Hepatocyte (in vitro differentiated cells): ENCODE measurements around the gene NFIA. TPM values are rescaled to one million over a fixed set of nuclear protein-coding genes. Genes with fewer than 3 reads are reported as not detected.

ENCODE experiments used
- DNase-seq: peaks from one replicate; pipeline ENCODE4 v3.0.0-alpha.2; 2016; ENCODE audit warnings: low spot score
- H2AFZ ChIP-seq: fragments of 200-600 bp; sonication (generic); 2 replicates; pipeline ENCODE4 v1.6.0; 2016; ENCODE audit warnings: antibody characterized with exemption, mild to moderate bottlenecking
- H3K27ac ChIP-seq: fragments of 200-600 bp; sonication (generic); 2 replicates; pipeline ENCODE4 v1.5.1; 2016; ENCODE audit warnings: mild to moderate bottlenecking
- H3K27me3 ChIP-seq: fragments of 200-600 bp; sonication (generic); 2 replicates; pipeline ENCODE4 v1.6.1; 2016
- H3K36me3 ChIP-seq: fragments of 200-600 bp; sonication (generic); replicated peaks from 2 replicates; pipeline ENCODE4 v1.5.1; 2016; ENCODE audit warnings: low read depth; ENCODE audit not compliant: insufficient read depth
- H3K4me1 ChIP-seq: fragments of 200-600 bp; sonication (generic); 2 replicates; pipeline ENCODE4 v1.5.1; 2016; ENCODE audit warnings: mild to moderate bottlenecking, moderate library complexity; ENCODE audit not compliant: insufficient read depth
- H3K4me2 ChIP-seq: fragments of 200-600 bp; sonication (generic); 2 replicates; pipeline ENCODE4 v1.6.0; 2016
- H3K4me3 ChIP-seq: fragments of 200-600 bp; sonication (generic); 2 replicates; pipeline ENCODE4 v1.5.1; 2016; ENCODE audit warnings: mild to moderate bottlenecking
- H3K79me2 ChIP-seq: fragments of 200-600 bp; sonication (generic); 2 replicates; pipeline ENCODE4 v1.6.0; 2017; ENCODE audit warnings: mild to moderate bottlenecking
- H3K9me2 ChIP-seq: fragments of 200-600 bp; sonication (generic); replicated peaks from 2 replicates; pipeline ENCODE4 v1.6.0; 2017; ENCODE audit warnings: mild to moderate bottlenecking; ENCODE audit not compliant: insufficient read depth
- H3K9me3 ChIP-seq: fragments of 200-600 bp; sonication (generic); 2 replicates; pipeline ENCODE4 v1.5.1; 2016; ENCODE audit warnings: low read depth, mild to moderate bottlenecking
- H4K20me1 ChIP-seq: fragments of 200-600 bp; sonication (generic); 2 replicates; pipeline ENCODE4 v1.6.0; 2016; ENCODE audit warnings: mild to moderate bottlenecking; ENCODE audit not compliant: insufficient read depth, poor library complexity, severe bottlenecking
- CTCF ChIP-seq: fragments of 200-600 bp; sonication (generic); IDR thresholded peaks from 2 replicates; pipeline ENCODE4 v1.5.1; 2016; ENCODE audit warnings: antibody characterized with exemption, mild to moderate bottlenecking; ENCODE audit not compliant: poor library complexity
- EZH2 ChIP-seq: fragments of 200-600 bp; sonication (generic); IDR thresholded peaks from 2 replicates; pipeline ENCODE4 v1.6.1; 2016; ENCODE audit warnings: antibody characterized with exemption, mild to moderate bottlenecking, borderline replicate concordance
- EZH2phosphoT487 ChIP-seq: fragments of 200-600 bp; sonication (generic); IDR thresholded peaks from one replicate; pipeline ENCODE4 v1.6.1; 2018; ENCODE audit warnings: antibody characterized with exemption, mild to moderate bottlenecking, low read depth, moderate library complexity; ENCODE audit not compliant: unreplicated experiment, severe bottlenecking
- WGBS: methylation state at CpG from one replicate; pipeline ENCODE4 v1.1.6; 2016; ENCODE audit warnings: low lambda C conversion rate; ENCODE audit errors: missing lambda C conversion rate; 5-methylcytosine and 5-hydroxymethylcytosine counted together
- polyA plus RNA-seq: library from polyadenylated mRNA; unstranded; fragments of >200 nt; fragmentation: Nextera tagmentation; extraction: Ambion mirVana; gene quantifications from 2 replicates; pipeline ENCODE4 v1.2.1, GENCODE V29; 2016
- total RNA-seq: library from RNA; depleted of rRNA; stranded (reverse); fragments of >200 nt; gene quantifications from 2 replicates; pipeline ENCODE4 v1.2.3, GENCODE V29; 2014

The NFIA gene
- total and polyA plus RNA-seq, 2 experiments from 2014 or later: 15.1 to 18.2 TPM

- no peaks in the 10 kb centered on the region for H3K9me2 ChIP-seq
- no peak overlapping the region for H2AFZ ChIP-seq
- peak overlapping the region; percentile 49 for H3K4me2 ChIP-seq
- H3K27ac ChIP-seq: peak overlapping the region; percentile 84
- no peaks in the 10 kb centered on the region for H4K20me1 ChIP-seq
- WGBS: 89% methylated on average over 3 of the region's 3 CpGs
- H3K79me2 ChIP-seq: peaks cover 3% of the 10 kb centered on the region
- DNase-seq: no peak
- H3K4me1 ChIP-seq: peaks cover 14% of the 10 kb centered on the region
- no peaks in the 10 kb centered on the region for H3K27me3 ChIP-seq
- no peak overlapping the region for H3K4me3 ChIP-seq
- no peaks in the 10 kb centered on the region for H3K9me3 ChIP-seq
- no peaks in the 10 kb centered on the region for H3K36me3 ChIP-seq
- TF ChIP-seq CTCF (peak; percentile 17), EZH2phosphoT487 (no peak)
Observed at GRCh38 chr1:61337037-61337436, 254.7 kb downstream of the NFIA start.

- no peaks in the 10 kb centered on the region for H3K9me3 ChIP-seq
- peaks cover 3% of the 10 kb centered on the region for H3K79me2 ChIP-seq
- DNase-seq: peak; percentile 19
- WGBS: 40% methylated on average over 1 of the region's 1 CpG
- H3K27me3 ChIP-seq: no peaks in the 10 kb centered on the region
- peak overlapping the region; percentile 84 for H3K27ac ChIP-seq
- H2AFZ ChIP-seq: no peak overlapping the region
- H3K9me2 ChIP-seq: no peaks in the 10 kb centered on the region
- no peaks in the 10 kb centered on the region for H4K20me1 ChIP-seq
- TF ChIP-seq CTCF (no peak), EZH2 (no peak), EZH2phosphoT487 (no peak)
- peaks cover 14% of the 10 kb centered on the region for H3K4me1 ChIP-seq
- no peaks in the 10 kb centered on the region for H3K36me3 ChIP-seq
- peak overlapping the region; percentile 49 for H3K4me2 ChIP-seq
- H3K4me3 ChIP-seq: no peak overlapping the region
Observed at GRCh38 chr1:61337441-61337951, 255.1 kb downstream of the NFIA start.

GRCh38 chr1:61337981-61338848 is 255.9 kb downstream of the NFIA start:
- peak overlapping the region; percentile 49 for H3K4me2 ChIP-seq
- H3K4me3 ChIP-seq: no peak overlapping the region
- H3K27me3 ChIP-seq: no peaks in the 10 kb centered on the region
- peak; percentile 78 for DNase-seq
- no peaks in the 10 kb centered on the region for H3K9me3 ChIP-seq
- H3K4me1 ChIP-seq: peaks cover 16% of the 10 kb centered on the region
- H2AFZ ChIP-seq: no peak overlapping the region
- WGBS: 33% methylated on average over 13 of the region's 13 CpGs
- no peaks in the 10 kb centered on the region for H3K36me3 ChIP-seq
- no peaks in the 10 kb centered on the region for H4K20me1 ChIP-seq
- TF ChIP-seq CTCF: peak; percentile 71
- TF ChIP-seq EZH2phosphoT487: no peak
- H3K27ac ChIP-seq: peak overlapping the region; percentile 84
- H3K79me2 ChIP-seq: peaks cover 1% of the 10 kb centered on the region
- no peaks in the 10 kb centered on the region for H3K9me2 ChIP-seq
